GM12892 (cell line): ENCODE results near the gene KDM7A.

Source experiments
- POLR2A ChIP-seq: IDR thresholded peaks from 2 replicates; pipeline ENCODE4 v1.6.1; 2011; ENCODE audit warnings: low read depth, low read length, control low read depth
- POLR2AphosphoS5 ChIP-seq: IDR thresholded peaks from 2 replicates; pipeline ENCODE4 v1.6.1; 2011; ENCODE audit warnings: low read depth, low read length, control low read depth
- TAF1 ChIP-seq: IDR thresholded peaks from 2 replicates; pipeline ENCODE4 v1.6.1; 2011; ENCODE audit warnings: low read depth, mild to moderate bottlenecking, control low read depth, low read length, borderline replicate concordance

DNA sequence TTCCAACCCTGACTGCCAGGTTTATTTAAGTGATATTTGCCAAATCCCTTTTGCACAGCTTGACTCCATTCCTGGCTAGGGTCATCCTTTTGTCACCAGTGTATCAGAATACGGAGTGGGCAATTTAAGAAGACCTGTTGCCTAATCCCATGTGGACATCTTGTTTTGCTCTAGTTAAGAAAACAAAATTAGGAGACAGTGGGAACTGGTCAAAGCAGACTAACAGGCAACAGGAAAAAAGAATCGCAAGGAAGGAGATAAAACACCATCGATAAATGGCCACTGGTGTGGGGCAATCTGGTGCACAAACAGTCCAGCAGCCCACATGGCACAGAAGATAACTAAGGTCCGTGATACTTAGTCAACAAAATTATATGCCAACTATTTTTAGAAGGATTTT lies 21.4 kb downstream of the KDM7A start:
- no peak for TF ChIP-seq POLR2AphosphoS5
- TF ChIP-seq POLR2A = no peak
- TF ChIP-seq TAF1 = no peak
